HEK293 (cell line): Measurements from ENCODE around the gene LRRC15.

Experiments used
- TRIM28 ChIP-seq: IDR thresholded peaks from 2 replicates; pipeline ENCODE4 v1.6.1; 2011; ENCODE audit warnings: low read length, control low read depth, borderline replicate concordance
- ZNF146 ChIP-seq: fragments of 450-650 bp; formaldehyde crosslinking; IDR thresholded peaks from 2 replicates; pipeline ENCODE4 v1.5.1; 2016; ENCODE audit warnings: missing biosample characterization, missing genetic modification characterization
- ZNF23 ChIP-seq: fragments of 450-650 bp; formaldehyde crosslinking; IDR thresholded peaks from 2 replicates; pipeline ENCODE4 v1.5.1; 2016; ENCODE audit warnings: missing biosample characterization, missing genetic modification characterization, borderline replicate concordance
- ZNF391 ChIP-seq: fragments of 450-650 bp; formaldehyde crosslinking; IDR thresholded peaks from 2 replicates; pipeline ENCODE4 v1.5.1; 2016; ENCODE audit warnings: low read depth, missing biosample characterization, missing genetic modification characterization, borderline replicate concordance
- ZNF426 ChIP-seq: fragments of 450-650 bp; formaldehyde crosslinking; IDR thresholded peaks from 2 replicates; pipeline ENCODE4 v1.5.1; 2017; ENCODE audit warnings: missing biosample characterization, missing genetic modification characterization, mild to moderate bottlenecking, inconsistent platforms, moderate library complexity
- ZNF514 ChIP-seq: fragments of 450-650 bp; formaldehyde crosslinking; IDR thresholded peaks from 2 replicates; pipeline ENCODE4 v1.5.1; 2016; ENCODE audit warnings: missing biosample characterization, missing genetic modification characterization
- ZNF670 ChIP-seq: fragments of 450-650 bp; formaldehyde crosslinking; IDR thresholded peaks from 2 replicates; pipeline ENCODE4 v1.5.1; 2016; ENCODE audit warnings: missing biosample characterization, missing genetic modification characterization, low read depth
- ZNF677 ChIP-seq: fragments of 450-650 bp; IDR thresholded peaks from 2 replicates; pipeline ENCODE4 v1.5.0; 2018; ENCODE audit warnings: missing biosample characterization, mild to moderate bottlenecking, missing genetic modification characterization, moderate library complexity
- ZNF791 ChIP-seq: fragments of 450-650 bp; formaldehyde crosslinking; IDR thresholded peaks from 2 replicates; pipeline ENCODE4 v1.5.1; 2016; ENCODE audit warnings: missing biosample characterization, missing genetic modification characterization
- ZNF792 ChIP-seq: fragments of 450-650 bp; formaldehyde crosslinking; IDR thresholded peaks from 2 replicates; pipeline ENCODE4 v1.5.1; 2016; ENCODE audit warnings: missing biosample characterization, missing genetic modification characterization
- ZNF830 ChIP-seq: fragments of 450-650 bp; IDR thresholded peaks from 2 replicates; pipeline ENCODE4 v1.5.0; 2018; ENCODE audit warnings: missing biosample characterization, missing genetic modification characterization, low read depth, mild to moderate bottlenecking, moderate library complexity
- TF ChIP-seq, protein P1 (sequence below): fragments of 450-650 bp; formaldehyde crosslinking; IDR thresholded peaks from 2 replicates; pipeline ENCODE4 v1.5.1; 2016; ENCODE audit warnings: missing biosample characterization, missing genetic modification characterization
- TF ChIP-seq, protein P2 (sequence below): fragments of 450-650 bp; IDR thresholded peaks from 2 replicates; pipeline ENCODE4 v1.5.1; 2018; ENCODE audit warnings: missing biosample characterization, mild to moderate bottlenecking, missing genetic modification characterization
- TF ChIP-seq, protein P3 (sequence below): fragments of 450-650 bp; formaldehyde crosslinking; IDR thresholded peaks from 2 replicates; pipeline ENCODE4 v1.5.1; 2016; ENCODE audit warnings: missing biosample characterization, missing genetic modification characterization, borderline replicate concordance
- TF ChIP-seq, protein P4 (sequence below): fragments of 450-650 bp; formaldehyde crosslinking; IDR thresholded peaks from 2 replicates; pipeline ENCODE4 v1.5.1; 2016; ENCODE audit warnings: missing biosample characterization, missing genetic modification characterization
- TF ChIP-seq, protein P5 (sequence below): fragments of 450-650 bp; formaldehyde crosslinking; IDR thresholded peaks from 2 replicates; pipeline ENCODE4 v1.5.1; 2017; ENCODE audit warnings: missing biosample characterization, missing genetic modification characterization
- TF ChIP-seq, protein P6 (sequence below): fragments of 450-650 bp; formaldehyde crosslinking; IDR thresholded peaks from 2 replicates; pipeline ENCODE4 v1.5.1; 2017; ENCODE audit warnings: missing biosample characterization, missing genetic modification characterization
- TF ChIP-seq, protein P7 (sequence below): fragments of 450-650 bp; formaldehyde crosslinking; IDR thresholded peaks from 2 replicates; pipeline ENCODE4 v1.5.1; 2016; ENCODE audit warnings: missing biosample characterization, missing genetic modification characterization, borderline replicate concordance
- TF ChIP-seq, protein P8 (sequence below): fragments of 450-650 bp; formaldehyde crosslinking; IDR thresholded peaks from 2 replicates; pipeline ENCODE4 v1.5.1; 2016; ENCODE audit warnings: missing biosample characterization, missing genetic modification characterization

LRRC15 gene

DNA sequence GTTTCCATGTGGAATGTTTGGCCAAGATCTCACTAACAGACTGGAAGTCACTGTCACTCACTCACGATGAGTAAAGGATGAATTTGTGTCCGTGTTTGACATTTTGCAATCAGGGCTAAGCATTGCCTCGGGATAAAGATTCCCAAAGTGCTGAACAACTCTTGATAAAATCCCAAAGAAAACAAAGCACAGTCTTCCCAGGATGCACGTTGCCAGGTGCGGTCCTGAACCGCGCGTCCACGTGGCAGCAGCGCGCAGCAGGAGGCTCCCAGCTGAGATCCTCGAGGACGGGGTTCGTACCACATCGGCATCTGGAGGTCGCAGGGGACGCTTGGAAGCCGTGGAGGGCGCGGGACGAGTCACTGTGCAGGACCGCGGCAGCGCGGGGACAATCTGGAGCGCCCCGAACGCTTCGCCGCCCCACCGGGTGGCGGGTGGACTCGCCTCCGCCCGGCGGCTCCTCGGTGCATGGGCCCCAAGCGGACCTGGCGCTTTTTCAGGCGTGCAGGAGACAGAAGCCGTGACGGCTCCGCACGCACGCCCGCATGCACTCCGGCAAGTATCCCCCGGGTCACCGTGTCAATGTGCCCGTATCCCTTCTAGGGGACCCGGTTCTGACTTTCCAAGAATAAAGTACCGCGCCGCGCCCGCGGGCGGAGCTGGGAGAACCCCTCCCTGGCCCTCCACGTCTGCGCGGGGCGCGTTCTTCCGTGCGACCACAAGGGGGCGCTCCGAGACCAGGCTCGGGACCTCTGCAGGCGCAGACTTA lies 36.1 kb downstream of the LRRC15 start (continued):
- TF ChIP-seq, protein P1, sequence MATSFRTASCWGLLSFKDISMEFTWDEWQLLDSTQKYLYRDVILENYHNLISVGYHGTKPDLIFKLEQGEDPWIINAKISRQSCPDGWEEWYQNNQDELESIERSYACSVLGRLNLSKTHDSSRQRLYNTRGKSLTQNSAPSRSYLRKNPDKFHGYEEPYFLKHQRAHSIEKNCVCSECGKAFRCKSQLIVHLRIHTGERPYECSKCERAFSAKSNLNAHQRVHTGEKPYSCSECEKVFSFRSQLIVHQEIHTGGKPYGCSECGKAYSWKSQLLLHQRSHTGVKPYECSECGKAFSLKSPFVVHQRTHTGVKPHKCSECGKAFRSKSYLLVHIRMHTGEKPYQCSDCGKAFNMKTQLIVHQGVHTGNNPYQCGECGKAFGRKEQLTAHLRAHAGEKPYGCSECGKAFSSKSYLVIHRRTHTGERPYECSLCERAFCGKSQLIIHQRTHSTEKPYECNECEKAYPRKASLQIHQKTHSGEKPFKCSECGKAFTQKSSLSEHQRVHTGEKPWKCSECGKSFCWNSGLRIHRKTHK (tag by site-specific recombination) = no peak
- TF ChIP-seq ZNF514 (tag by site-specific recombination) (no peak), ZNF677 (tag by site-specific recombination) (no peak), ZNF792 (tag by site-specific recombination) (no peak), ZNF830 (tag by site-specific recombination) (no peak), TRIM28 (0 out of 2 replicates have a peak, but pooled peaks have one; percentile 55), ZNF146 (peak; percentile 14; the same call in 1 of the 2 replicates), ZNF791 (tag by site-specific recombination) (no peak), ZNF23 (no peak), ZNF670 (tag by site-specific recombination) (no peak), ZNF426 (tag by site-specific recombination) (no peak), ZNF391 (tag by site-specific recombination) (peak; percentile 50; the same call in 1 of the 2 replicates)
- TF ChIP-seq, protein P2, sequence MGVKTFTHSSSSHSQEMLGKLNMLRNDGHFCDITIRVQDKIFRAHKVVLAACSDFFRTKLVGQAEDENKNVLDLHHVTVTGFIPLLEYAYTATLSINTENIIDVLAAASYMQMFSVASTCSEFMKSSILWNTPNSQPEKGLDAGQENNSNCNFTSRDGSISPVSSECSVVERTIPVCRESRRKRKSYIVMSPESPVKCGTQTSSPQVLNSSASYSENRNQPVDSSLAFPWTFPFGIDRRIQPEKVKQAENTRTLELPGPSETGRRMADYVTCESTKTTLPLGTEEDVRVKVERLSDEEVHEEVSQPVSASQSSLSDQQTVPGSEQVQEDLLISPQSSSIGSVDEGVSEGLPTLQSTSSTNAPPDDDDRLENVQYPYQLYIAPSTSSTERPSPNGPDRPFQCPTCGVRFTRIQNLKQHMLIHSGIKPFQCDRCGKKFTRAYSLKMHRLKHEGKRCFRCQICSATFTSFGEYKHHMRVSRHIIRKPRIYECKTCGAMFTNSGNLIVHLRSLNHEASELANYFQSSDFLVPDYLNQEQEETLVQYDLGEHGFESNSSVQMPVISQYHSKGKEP (tag by site-specific recombination) = no peak
- TF ChIP-seq, protein P3, sequence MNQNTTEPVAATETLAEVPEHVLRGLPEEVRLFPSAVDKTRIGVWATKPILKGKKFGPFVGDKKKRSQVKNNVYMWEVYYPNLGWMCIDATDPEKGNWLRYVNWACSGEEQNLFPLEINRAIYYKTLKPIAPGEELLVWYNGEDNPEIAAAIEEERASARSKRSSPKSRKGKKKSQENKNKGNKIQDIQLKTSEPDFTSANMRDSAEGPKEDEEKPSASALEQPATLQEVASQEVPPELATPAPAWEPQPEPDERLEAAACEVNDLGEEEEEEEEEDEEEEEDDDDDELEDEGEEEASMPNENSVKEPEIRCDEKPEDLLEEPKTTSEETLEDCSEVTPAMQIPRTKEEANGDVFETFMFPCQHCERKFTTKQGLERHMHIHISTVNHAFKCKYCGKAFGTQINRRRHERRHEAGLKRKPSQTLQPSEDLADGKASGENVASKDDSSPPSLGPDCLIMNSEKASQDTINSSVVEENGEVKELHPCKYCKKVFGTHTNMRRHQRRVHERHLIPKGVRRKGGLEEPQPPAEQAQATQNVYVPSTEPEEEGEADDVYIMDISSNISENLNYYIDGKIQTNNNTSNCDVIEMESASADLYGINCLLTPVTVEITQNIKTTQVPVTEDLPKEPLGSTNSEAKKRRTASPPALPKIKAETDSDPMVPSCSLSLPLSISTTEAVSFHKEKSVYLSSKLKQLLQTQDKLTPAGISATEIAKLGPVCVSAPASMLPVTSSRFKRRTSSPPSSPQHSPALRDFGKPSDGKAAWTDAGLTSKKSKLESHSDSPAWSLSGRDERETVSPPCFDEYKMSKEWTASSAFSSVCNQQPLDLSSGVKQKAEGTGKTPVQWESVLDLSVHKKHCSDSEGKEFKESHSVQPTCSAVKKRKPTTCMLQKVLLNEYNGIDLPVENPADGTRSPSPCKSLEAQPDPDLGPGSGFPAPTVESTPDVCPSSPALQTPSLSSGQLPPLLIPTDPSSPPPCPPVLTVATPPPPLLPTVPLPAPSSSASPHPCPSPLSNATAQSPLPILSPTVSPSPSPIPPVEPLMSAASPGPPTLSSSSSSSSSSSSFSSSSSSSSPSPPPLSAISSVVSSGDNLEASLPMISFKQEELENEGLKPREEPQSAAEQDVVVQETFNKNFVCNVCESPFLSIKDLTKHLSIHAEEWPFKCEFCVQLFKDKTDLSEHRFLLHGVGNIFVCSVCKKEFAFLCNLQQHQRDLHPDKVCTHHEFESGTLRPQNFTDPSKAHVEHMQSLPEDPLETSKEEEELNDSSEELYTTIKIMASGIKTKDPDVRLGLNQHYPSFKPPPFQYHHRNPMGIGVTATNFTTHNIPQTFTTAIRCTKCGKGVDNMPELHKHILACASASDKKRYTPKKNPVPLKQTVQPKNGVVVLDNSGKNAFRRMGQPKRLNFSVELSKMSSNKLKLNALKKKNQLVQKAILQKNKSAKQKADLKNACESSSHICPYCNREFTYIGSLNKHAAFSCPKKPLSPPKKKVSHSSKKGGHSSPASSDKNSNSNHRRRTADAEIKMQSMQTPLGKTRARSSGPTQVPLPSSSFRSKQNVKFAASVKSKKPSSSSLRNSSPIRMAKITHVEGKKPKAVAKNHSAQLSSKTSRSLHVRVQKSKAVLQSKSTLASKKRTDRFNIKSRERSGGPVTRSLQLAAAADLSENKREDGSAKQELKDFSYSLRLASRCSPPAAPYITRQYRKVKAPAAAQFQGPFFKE = no peak; the same call in 1 of the 2 replicates
- TF ChIP-seq, protein P4, sequence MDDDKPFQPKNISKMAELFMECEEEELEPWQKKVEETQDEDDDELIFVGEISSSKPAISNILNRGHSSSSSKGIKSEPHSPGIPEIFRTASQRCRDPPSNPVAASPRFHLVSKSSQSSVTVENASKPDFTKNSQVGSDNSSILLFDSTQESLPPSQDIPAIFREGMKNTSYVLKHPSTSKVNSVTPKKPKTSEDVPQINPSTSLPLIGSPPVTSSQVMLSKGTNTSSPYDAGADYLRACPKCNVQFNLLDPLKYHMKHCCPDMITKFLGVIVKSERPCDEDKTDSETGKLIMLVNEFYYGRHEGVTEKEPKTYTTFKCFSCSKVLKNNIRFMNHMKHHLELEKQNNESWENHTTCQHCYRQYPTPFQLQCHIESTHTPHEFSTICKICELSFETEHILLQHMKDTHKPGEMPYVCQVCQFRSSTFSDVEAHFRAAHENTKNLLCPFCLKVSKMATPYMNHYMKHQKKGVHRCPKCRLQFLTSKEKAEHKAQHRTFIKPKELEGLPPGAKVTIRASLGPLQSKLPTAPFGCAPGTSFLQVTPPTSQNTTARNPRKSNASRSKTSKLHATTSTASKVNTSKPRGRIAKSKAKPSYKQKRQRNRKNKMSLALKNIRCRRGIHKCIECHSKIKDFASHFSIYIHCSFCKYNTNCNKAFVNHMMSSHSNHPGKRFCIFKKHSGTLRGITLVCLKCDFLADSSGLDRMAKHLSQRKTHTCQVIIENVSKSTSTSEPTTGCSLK (tag by site-specific recombination) = no peak
- TF ChIP-seq, protein P5, sequence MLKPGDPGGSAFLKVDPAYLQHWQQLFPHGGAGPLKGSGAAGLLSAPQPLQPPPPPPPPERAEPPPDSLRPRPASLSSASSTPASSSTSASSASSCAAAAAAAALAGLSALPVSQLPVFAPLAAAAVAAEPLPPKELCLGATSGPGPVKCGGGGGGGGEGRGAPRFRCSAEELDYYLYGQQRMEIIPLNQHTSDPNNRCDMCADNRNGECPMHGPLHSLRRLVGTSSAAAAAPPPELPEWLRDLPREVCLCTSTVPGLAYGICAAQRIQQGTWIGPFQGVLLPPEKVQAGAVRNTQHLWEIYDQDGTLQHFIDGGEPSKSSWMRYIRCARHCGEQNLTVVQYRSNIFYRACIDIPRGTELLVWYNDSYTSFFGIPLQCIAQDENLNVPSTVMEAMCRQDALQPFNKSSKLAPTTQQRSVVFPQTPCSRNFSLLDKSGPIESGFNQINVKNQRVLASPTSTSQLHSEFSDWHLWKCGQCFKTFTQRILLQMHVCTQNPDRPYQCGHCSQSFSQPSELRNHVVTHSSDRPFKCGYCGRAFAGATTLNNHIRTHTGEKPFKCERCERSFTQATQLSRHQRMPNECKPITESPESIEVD = no peak
- TF ChIP-seq, protein P6, sequence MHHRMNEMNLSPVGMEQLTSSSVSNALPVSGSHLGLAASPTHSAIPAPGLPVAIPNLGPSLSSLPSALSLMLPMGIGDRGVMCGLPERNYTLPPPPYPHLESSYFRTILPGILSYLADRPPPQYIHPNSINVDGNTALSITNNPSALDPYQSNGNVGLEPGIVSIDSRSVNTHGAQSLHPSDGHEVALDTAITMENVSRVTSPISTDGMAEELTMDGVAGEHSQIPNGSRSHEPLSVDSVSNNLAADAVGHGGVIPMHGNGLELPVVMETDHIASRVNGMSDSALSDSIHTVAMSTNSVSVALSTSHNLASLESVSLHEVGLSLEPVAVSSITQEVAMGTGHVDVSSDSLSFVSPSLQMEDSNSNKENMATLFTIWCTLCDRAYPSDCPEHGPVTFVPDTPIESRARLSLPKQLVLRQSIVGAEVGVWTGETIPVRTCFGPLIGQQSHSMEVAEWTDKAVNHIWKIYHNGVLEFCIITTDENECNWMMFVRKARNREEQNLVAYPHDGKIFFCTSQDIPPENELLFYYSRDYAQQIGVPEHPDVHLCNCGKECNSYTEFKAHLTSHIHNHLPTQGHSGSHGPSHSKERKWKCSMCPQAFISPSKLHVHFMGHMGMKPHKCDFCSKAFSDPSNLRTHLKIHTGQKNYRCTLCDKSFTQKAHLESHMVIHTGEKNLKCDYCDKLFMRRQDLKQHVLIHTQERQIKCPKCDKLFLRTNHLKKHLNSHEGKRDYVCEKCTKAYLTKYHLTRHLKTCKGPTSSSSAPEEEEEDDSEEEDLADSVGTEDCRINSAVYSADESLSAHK (tag by site-specific recombination) = no peak; the same call in 1 of the 2 replicates
- TF ChIP-seq, protein P7, sequence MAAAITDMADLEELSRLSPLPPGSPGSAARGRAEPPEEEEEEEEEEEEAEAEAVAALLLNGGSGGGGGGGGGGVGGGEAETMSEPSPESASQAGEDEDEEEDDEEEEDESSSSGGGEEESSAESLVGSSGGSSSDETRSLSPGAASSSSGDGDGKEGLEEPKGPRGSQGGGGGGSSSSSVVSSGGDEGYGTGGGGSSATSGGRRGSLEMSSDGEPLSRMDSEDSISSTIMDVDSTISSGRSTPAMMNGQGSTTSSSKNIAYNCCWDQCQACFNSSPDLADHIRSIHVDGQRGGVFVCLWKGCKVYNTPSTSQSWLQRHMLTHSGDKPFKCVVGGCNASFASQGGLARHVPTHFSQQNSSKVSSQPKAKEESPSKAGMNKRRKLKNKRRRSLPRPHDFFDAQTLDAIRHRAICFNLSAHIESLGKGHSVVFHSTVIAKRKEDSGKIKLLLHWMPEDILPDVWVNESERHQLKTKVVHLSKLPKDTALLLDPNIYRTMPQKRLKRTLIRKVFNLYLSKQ (tag by site-specific recombination) = no peak
- TF ChIP-seq, protein P8, sequence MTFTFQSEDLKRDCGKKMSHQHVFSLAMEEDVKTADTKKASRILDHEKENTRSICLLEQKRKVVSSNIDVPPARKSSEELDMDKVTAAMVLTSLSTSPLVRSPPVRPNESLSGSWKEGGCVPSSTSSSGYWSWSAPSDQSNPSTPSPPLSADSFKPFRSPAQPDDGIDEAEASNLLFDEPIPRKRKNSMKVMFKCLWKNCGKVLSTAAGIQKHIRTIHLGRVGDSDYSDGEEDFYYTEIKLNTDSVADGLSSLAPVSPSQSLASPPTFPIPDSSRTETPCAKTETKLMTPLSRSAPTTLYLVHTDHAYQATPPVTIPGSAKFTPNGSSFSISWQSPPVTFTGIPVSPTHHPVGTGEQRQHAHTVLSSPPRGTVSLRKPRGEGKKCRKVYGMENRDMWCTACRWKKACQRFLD (tag by site-specific recombination) = no peak
